Activated CD4-positive, alpha-beta T cell treated with anti-CD3 and anti-CD28 coated beads for 24 hours (primary cell): ENCODE results near the gene SIRPB1.
"Not testable (repeated sequence)": the region's sequence is repeated elsewhere in the genome, so short reads cannot be mapped to it uniquely, and the experiment has no call there.

ENCODE experiments used
- DNase-seq, 2 donors: peaks; one replicate each; pipeline ENCODE4 v3.0.0-alpha.2; 2020; ENCODE audit warnings: low read depth in 2 of 2

The SIRPB1 gene

DNA sequence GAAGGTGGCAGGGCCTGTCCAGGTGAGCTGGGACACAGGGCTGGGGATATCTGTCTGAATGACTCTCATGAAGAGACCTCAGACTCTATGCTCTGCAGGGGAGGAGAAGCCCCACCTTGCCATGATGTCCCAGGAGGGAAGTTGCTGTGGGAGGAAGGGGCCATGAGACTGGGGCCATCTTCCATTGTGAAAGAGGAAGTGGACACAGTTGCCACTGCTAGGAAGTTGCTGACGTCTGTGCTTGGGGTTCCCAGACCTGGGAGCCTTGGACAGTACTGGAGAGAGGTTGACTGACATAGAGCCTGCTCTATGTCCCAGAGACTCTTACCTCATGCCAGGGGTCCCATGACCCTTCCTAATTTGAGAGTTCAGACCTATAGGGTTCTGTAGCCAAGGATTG, 24.5 kb downstream of the SIRPB1 start:
- DNase-seq: no peak

DNA sequence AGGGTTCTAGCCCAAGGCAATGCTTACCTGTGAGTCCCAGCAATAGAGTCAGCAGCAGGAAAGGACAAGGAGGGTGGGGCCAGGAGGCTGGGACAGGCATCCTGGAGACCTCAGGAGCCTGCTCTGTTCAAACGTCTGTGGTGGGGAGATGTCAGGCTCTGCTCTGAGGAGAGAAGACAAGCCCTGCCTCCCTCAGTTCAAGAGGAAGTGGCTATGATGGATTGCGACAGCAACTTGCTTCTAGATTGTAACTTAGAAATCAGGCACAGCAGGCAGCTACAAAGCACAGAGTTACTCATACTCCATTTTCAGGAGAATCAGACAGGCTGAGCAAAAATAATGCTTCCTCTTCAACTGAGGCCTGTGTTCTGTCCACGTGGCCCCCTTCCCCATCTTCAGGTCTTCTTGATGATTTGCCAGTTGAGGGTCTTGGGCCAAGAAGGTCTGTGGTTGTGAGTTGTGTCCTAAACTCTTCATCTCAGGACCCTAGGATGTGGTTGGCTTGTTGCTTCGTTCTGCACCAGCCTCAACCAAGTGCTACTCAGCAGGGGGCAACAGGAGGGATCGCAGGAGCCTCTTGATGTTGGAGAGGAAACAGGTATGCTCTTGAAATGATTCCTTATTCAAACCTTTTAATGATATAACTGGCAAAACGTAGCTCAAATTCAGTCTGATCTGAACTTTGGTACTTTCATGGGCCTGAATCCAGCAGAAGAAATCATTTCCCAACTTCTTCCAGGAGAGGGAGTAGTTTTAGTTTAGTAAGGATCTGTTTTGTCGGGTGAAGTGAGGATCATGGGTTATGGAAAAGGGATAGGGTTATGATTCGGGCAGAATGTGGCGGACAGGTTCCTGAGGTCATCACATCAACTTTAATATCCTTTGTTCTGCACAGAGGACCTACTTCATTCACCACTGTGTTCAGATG, 31.0 kb downstream of the SIRPB1 start:
- DNase-seq: no peak

- DNase-seq: no peak
These were observed 31.9 kb downstream of the SIRPB1 start for GRCh38 chr20:1587781-1588532.

DNA sequence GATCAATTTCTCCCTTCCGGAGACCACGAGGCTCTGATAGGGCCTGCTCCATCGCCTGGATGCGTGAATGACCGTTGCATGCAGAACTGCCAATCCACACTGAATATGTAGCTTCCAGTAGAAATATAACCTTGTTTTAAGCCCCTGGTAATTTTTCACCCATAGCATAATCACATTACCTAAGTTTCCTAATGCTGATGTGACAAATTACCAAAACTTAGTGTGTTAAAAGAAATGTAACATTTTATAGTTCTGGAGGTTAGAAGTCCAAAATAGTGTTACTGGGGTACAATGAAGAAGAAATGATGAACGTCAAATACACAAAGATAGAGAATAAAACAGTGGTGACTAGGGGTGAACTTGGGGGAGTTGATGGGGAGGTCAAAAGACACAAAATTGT, 40.3 kb downstream of the SIRPB1 start:
- DNase-seq: no peak

DNA sequence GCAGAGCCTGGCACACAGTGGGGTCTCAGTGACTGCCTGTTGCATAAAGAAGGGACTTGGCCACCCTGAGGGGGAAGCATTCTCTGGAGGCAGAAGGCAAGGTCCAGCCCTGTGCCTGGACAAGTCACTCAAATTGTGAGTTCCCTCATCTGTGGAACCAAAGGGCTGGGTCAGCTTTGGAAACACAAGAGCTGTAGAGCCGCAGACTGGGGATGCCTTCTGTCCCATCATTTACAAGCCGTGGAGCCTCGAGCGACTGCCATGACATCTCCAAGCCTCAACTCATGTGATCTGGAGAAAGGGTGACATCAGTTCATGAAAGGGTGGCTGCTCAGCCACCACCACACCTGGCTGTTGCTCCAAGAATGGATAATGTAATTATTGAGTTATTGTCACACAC, 41.9 kb downstream of the SIRPB1 start:
- no peak for DNase-seq

- not testable (repeated sequence) for DNase-seq
These were observed 42.5 kb downstream of the SIRPB1 start for GRCh38 chr20:1577313-1577712.

DNA sequence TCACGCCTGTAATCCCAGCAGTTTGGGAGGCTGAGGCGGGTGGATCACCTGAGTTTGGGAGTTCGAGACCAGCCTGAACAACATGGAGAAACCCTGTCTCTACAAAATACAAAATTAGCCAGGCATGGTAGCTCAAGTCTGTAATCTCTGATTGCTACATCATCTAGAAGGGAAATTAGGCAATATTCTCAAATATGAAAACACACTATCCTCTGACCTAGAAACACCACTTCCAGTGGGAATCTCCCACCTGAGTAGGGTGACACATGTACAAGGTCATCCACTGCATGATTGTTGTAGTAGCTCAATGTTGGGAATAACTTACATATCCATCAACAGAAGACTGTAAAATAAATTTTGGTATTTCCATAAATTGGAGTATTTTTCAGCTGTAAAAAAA, 43.2 kb downstream of the SIRPB1 start:
- DNase-seq: no peak

DNA sequence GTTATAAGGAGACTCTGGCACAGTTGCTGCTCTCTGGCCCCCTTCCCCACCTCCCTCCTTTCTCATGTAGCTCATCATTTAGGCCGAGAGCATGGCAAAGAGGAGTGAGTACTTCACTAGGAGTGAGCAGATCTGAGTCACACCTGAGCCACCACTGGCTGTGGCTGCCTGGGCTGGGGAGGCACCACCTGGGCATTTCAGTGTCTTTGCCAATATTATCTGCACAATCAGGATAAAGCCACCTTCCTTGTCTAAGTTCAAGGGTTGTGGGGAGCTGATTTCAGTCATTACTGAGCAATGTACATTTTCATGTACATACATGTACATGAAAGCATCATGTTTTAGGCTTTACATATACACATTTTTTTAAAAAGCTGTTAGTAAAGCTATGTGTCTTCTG, 43.8 kb downstream of the SIRPB1 start:
- not testable (repeated sequence) for DNase-seq

DNA sequence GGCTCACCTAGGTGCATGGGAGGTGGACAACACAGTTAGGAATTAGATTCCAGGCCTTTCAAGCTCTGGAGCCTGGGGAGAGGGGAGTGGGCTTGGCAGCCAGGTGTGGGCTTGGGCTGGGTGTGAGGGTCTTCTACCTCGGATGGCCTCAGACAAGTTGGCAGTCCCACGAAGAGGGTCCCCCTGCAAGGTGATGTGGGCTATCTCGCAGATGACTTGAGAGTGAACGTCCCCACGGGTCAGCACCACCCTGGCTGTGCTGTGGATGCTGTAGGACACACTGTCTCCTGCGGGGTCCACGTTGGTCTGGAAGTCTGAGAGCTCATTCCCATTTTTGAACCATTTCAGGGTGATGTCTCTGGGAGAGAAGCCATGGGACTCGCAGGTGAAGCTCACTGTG, 48.2 kb downstream of the SIRPB1 start:
- DNase-seq: not testable (repeated sequence)
